HepG2 (cell line): Measurements from ENCODE around the gene HAO2. TPM values are rescaled to one million over a fixed set of nuclear protein-coding genes. Genes with fewer than 3 reads are reported as not detected.

Experiments used
- ATAC-seq: fragments of 200-7000 bp; cut with Tn5 transposase; 3 replicates; pipeline ENCODE4 v1.9.1; 2020; ENCODE audit warnings: mild to moderate bottlenecking, moderate library complexity
- BruUV-seq: library from RNA; stranded (reverse); fragments of 400-500 nt; replicated peaks from 2 replicates; lab custom pipeline; 2021; lab: Mats Ljungman, UMichigan
- CTCF ChIA-PET: fragments of 300-600 bp; formaldehyde crosslinking; extraction: SDS; loops from one replicate; lab custom pipeline; 2021; ENCODE audit warnings: low total read pairs, inconsistent platforms, low intra/inter-chr PET ratio; lab: Yijun Ruan, JAX
- POLR2A ChIA-PET: fragments of 350-600 bp; sonication (Branson Sonifier 250); formaldehyde crosslinking; loops from one replicate; lab custom pipeline; 2020; ENCODE audit warnings: antibody characterized with exemption, inconsistent platforms; lab: Yijun Ruan, JAX
- DNase-seq: peaks from one replicate; pipeline ENCODE4 v3.0.0-alpha.2; 2015; ENCODE audit warnings: low spot score
- FAIRE-seq: peaks from 3 replicates; lab custom pipeline; 2011; peaks lifted over from hg19 to GRCh38; lab: Jason Lieb, UNC
- H2AFZ ChIP-seq: one replicate; pipeline ENCODE4 v1.6.1; 2011; ENCODE audit warnings: low read length, inconsistent platforms
- H3K27ac ChIP-seq: fragments of 300-600 bp; 3 replicates; pipeline ENCODE4 v1.8.0; 2011; ENCODE audit warnings: mixed run types, mild to moderate bottlenecking, mixed read lengths, low read length, inconsistent platforms; ENCODE audit not compliant: insufficient read depth; ENCODE audit errors: extremely low read length
- H3K27me3 ChIP-seq, 2 experiments: fragments of 200-600 bp in 1 of 2; 2 replicates in 1 of 2; 3 replicates in 1 of 2; pipeline versions ENCODE4 v1.6.0 to v1.8.0; 2011; ENCODE audit warnings: low read length in 2 of 2, mild to moderate bottlenecking in 2 of 2, moderate library complexity in 2 of 2, inconsistent platforms in 1 of 2; ENCODE audit not compliant: insufficient read depth in 2 of 2, control insufficient read depth in 1 of 2
- H3K36me3 ChIP-seq, 2 experiments: fragments of 200-600 bp in 1 of 2; replicated peaks in 1 of 2; 2 replicates in 1 of 2; 3 replicates in 1 of 2; pipeline versions ENCODE4 v1.5.1 to v1.8.0; 2011; ENCODE audit warnings: low read length in 2 of 2, inconsistent platforms in 1 of 2; ENCODE audit not compliant: insufficient read depth in 2 of 2, control insufficient read depth in 1 of 2
- H3K4me1 ChIP-seq: 2 replicates; pipeline ENCODE4 v1.5.1; 2012; ENCODE audit warnings: low read length, inconsistent platforms; ENCODE audit not compliant: insufficient read depth
- H3K4me2 ChIP-seq: 2 replicates; pipeline ENCODE4 v1.6.0; 2011; ENCODE audit warnings: low read depth, low read length, inconsistent platforms
- H3K4me3 ChIP-seq, 3 experiments: fragments of 200-600 bp in 1 of 3; sonication (generic), shearing (Covaris generic) in 1 of 3; replicated peaks in 1 of 3; 2 replicates each; pipeline ENCODE4 v1.5.1; 2011 to 2016; ENCODE audit warnings: low read length in 3 of 3, inconsistent platforms in 2 of 3, low read depth in 2 of 3, mild to moderate bottlenecking in 2 of 3, control low read depth in 1 of 3, mixed read lengths in 1 of 3; ENCODE audit not compliant: insufficient read depth in 1 of 3
- H3K79me2 ChIP-seq: one replicate; pipeline ENCODE4 v1.6.1; 2011; ENCODE audit warnings: low read length, inconsistent platforms; ENCODE audit not compliant: insufficient read depth
- H3K9ac ChIP-seq: 2 replicates; pipeline ENCODE4 v1.6.0; 2011; ENCODE audit warnings: mild to moderate bottlenecking, low read depth, low read length, inconsistent platforms; ENCODE audit not compliant: insufficient read depth
- H3K9me3 ChIP-seq: 2 replicates; pipeline ENCODE4 v1.5.1; 2012; ENCODE audit warnings: mild to moderate bottlenecking, low read length
- H4K20me1 ChIP-seq: 2 replicates; pipeline ENCODE4 v1.6.0; 2011; ENCODE audit warnings: inconsistent platforms, mild to moderate bottlenecking, low read length, moderate library complexity; ENCODE audit not compliant: insufficient read depth
- JUNB ChIP-seq: sonication (generic); formaldehyde crosslinking; IDR thresholded peaks from 2 replicates; pipeline ENCODE4 v1.8.0; 2022; ENCODE audit warnings: missing genetic modification reagents, mild to moderate bottlenecking, borderline replicate concordance
- MED1 ChIP-seq: sonication (generic); formaldehyde crosslinking; IDR thresholded peaks from 2 replicates; pipeline ENCODE4 v1.4.0; 2020; ENCODE audit warnings: missing genetic modification reagents
- POGK ChIP-seq: sonication (generic); formaldehyde crosslinking; conservative IDR thresholded peaks from 2 replicates; pipeline ENCODE4 v1.8.0; 2022; ENCODE audit warnings: mild to moderate bottlenecking, moderate library complexity, missing genetic modification reagents
- POLR2AphosphoS2 ChIP-seq: IDR thresholded peaks from 2 replicates; pipeline ENCODE4 v1.6.1; 2011; ENCODE audit warnings: low read depth, low read length, improper control_type of control experiment
- POLR2AphosphoS5 ChIP-seq: IDR thresholded peaks from 2 replicates; pipeline ENCODE4 v1.6.1; 2012; ENCODE audit warnings: low read depth, low read length
- RFXANK ChIP-seq: IDR thresholded peaks from 2 replicates; pipeline ENCODE4 v1.6.1; 2016
- SALL1 ChIP-seq: sonication (generic); formaldehyde crosslinking; IDR thresholded peaks from 2 replicates; pipeline ENCODE4 v1.8.0; 2022; ENCODE audit warnings: mild to moderate bottlenecking, missing genetic modification reagents
- TBL1XR1 ChIP-seq: fragments of 150-350 bp; IDR thresholded peaks from 2 replicates; pipeline ENCODE4 v1.6.1; 2014; ENCODE audit warnings: borderline replicate concordance, low read length; ENCODE audit not compliant: partially characterized antibody
- YEATS4 ChIP-seq: sonication (generic); formaldehyde crosslinking; IDR thresholded peaks from 2 replicates; pipeline ENCODE4 v1.4.0; 2020; ENCODE audit warnings: missing genetic modification reagents, borderline replicate concordance
- ZNF124 ChIP-seq: sonication (generic); formaldehyde crosslinking; IDR thresholded peaks from 2 replicates; pipeline ENCODE4 v1.4.0; 2020; ENCODE audit warnings: missing genetic modification reagents
- ZNF343 ChIP-seq: sonication (generic); formaldehyde crosslinking; IDR thresholded peaks from 2 replicates; pipeline ENCODE4 v1.4.0; 2020; ENCODE audit warnings: mild to moderate bottlenecking, missing genetic modification reagents
- ZNF652 ChIP-seq: IDR thresholded peaks from 2 replicates; pipeline ENCODE4 v1.6.1; 2016; ENCODE audit warnings: low read depth, borderline replicate concordance
- WGBS: methylation state at CpG from one replicate; pipeline ENCODE4 v1.1.6; 2017; ENCODE audit warnings: low lambda C conversion rate; 5-methylcytosine and 5-hydroxymethylcytosine counted together
- in situ Hi-C: cut with HindIII; loops from 2 replicates; pipeline ENCODE4 v1.10.0; 2017; ENCODE audit warnings: low pct_unique_long_range_greater_than_20kb; ENCODE audit not compliant: extremely low pct_ligation_motif_present
- intact Hi-C: fragments of 100-400 bp; cut with micrococcal nuclease; formaldehyde crosslinking; loops from one replicate; pipeline ENCODE4 v1.10.0; 2022; ENCODE audit not compliant: unreplicated experiment
- polyA plus RNA-seq, 8 experiments: library from polyadenylated mRNA; depleted of rRNA in 3 of 8; stranded (reverse) in 7 of 8; unstranded in 1 of 8; fragments of >200 nt; fragmentation: Illumina TruSeq in 4 of 8; extraction: Trizol in 4 of 8; gene quantifications; 2 replicates each; pipeline versions ENCODE4 v1.2.1 to v1.2.3, GENCODE V29; 2011 to 2016; ENCODE audit warnings: low read depth in 4 of 8, missing spikeins in 1 of 8, mixed read lengths in 1 of 8; ENCODE audit not compliant: insufficient read depth in 1 of 8
- total RNA-seq, 5 experiments: library from RNA; depleted of rRNA; stranded (reverse); fragments of >200 nt; fragmentation: Illumina TruSeq; extraction: Trizol; gene quantifications; 2 replicates each; pipeline ENCODE4 v1.2.3, GENCODE V29; 2016; ENCODE audit warnings: low read depth in 1 of 5
- TF ChIP-seq, protein P1 (sequence below): sonication (generic); formaldehyde crosslinking; IDR thresholded peaks from 2 replicates; pipeline ENCODE4 v1.5.1; 2020; ENCODE audit warnings: missing genetic modification reagents, mild to moderate bottlenecking, borderline replicate concordance
- TF ChIP-seq, protein P2 (sequence below): sonication (generic); IDR thresholded peaks from 2 replicates; pipeline ENCODE4 v1.6.1; 2016; ENCODE audit warnings: low read depth, borderline replicate concordance

Gene HAO2
- total and polyA plus RNA-seq, 2 of the 13 experiments (the other 11 are each of a cell fraction or from before 2014, with no cell fraction given): 0.05 to 0.09 TPM

GRCh38 chr1:119385650-119386049, 17.1 kb downstream of the HAO2 start (continued):
- TF ChIP-seq ZNF343 (CRISPR knock-in tag): no peak
- no peak for TF ChIP-seq SALL1 (CRISPR knock-in tag)
- TF ChIP-seq ZNF124 (CRISPR knock-in tag): no peak
- TF ChIP-seq JUNB (CRISPR knock-in tag): no peak
- no peak for TF ChIP-seq TBL1XR1

GRCh38 chr1:119387858-119388257, 19.3 kb downstream of the HAO2 start:
- Histone ChIP-seq H3K9ac (no peak overlapping the region), H3K9me3 (no peaks in the 10 kb centered on the region), H2AFZ (no peak overlapping the region), H3K27me3 (no peaks in the 10 kb centered on the region), H3K27ac (no peak overlapping the region), H4K20me1 (no peaks in the 10 kb centered on the region), H3K4me1 (no peaks in the 10 kb centered on the region; the same call in 1 of the 2 replicates), H3K36me3 (no peaks in the 10 kb centered on the region), H3K4me2 (no peak overlapping the region), H3K4me3 (no peak overlapping the region), H3K79me2 (no peaks in the 10 kb centered on the region)
- 14% methylated on average over 3 of the region's 3 CpGs for WGBS
- intact Hi-C loops: no loop called here
- BruUV-seq: no TSS peak
- FAIRE-seq: no peak
- CTCF ChIA-PET: no interaction called here
- no peak for ATAC-seq
- no peak for DNase-seq
- TF ChIP-seq YEATS4 (no peak), POLR2AphosphoS2 (no peak), ZNF652 (CRISPR knock-in tag) (no peak), RFXANK (no peak)
- POLR2A ChIA-PET: no interaction called here
- in situ Hi-C loops: no loop called here

DNA sequence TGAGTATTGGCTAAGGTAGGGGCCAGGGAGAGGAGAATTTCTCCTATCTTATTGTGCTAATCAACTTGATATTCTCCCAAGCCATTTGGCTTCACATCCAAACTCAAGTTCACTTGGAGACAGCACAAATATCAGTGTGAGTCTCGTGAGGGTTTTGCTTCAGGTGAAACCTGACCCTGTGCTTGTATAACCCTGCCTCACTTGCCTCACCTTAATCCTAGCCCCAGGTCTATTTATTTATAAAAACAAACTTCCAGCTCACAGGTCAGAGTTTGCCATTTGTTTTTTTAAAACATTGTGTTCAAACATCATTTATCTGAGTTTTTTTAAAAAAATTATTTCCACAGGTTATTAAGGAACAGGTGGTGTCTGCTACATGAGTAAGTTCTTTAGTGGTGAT, 19.9 kb downstream of the HAO2 start:
- ATAC-seq (no peak), DNase-seq (no peak), FAIRE-seq (no peak)
- H3K36me3 ChIP-seq: no peaks in the 10 kb centered on the region
- H4K20me1 ChIP-seq: no peaks in the 10 kb centered on the region
- H3K27ac ChIP-seq: no peak overlapping the region
- ChIA-PET CTCF (no interaction called here), POLR2A (no interaction called here)
- no peak overlapping the region for H2AFZ ChIP-seq
- H3K4me1 ChIP-seq: peaks cover 3% of the 10 kb centered on the region
- H3K9ac ChIP-seq: no peak overlapping the region
- no peaks in the 10 kb centered on the region for H3K9me3 ChIP-seq
- no peaks in the 10 kb centered on the region for H3K27me3 ChIP-seq
- intact Hi-C loops (no loop called here), in situ Hi-C loops (no loop called here)
- H3K4me2 ChIP-seq: no peak overlapping the region
- no TSS peak for BruUV-seq
- WGBS: 0% methylated on average over 1 of the region's 1 CpG
- no peaks in the 10 kb centered on the region for H3K79me2 ChIP-seq
- no peak overlapping the region for H3K4me3 ChIP-seq
- TF ChIP-seq, protein P1, sequence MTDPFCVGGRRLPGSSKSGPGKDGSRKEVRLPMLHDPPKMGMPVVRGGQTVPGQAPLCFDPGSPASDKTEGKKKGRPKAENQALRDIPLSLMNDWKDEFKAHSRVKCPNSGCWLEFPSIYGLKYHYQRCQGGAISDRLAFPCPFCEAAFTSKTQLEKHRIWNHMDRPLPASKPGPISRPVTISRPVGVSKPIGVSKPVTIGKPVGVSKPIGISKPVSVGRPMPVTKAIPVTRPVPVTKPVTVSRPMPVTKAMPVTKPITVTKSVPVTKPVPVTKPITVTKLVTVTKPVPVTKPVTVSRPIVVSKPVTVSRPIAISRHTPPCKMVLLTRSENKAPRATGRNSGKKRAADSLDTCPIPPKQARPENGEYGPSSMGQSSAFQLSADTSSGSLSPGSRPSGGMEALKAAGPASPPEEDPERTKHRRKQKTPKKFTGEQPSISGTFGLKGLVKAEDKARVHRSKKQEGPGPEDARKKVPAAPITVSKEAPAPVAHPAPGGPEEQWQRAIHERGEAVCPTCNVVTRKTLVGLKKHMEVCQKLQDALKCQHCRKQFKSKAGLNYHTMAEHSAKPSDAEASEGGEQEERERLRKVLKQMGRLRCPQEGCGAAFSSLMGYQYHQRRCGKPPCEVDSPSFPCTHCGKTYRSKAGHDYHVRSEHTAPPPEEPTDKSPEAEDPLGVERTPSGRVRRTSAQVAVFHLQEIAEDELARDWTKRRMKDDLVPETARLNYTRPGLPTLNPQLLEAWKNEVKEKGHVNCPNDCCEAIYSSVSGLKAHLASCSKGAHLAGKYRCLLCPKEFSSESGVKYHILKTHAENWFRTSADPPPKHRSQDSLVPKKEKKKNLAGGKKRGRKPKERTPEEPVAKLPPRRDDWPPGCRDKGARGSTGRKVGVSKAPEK: no peak
- no peak for TF ChIP-seq MED1
- no peak for TF ChIP-seq ZNF124 (CRISPR knock-in tag)
- no peak for TF ChIP-seq POLR2AphosphoS5
- no peak for TF ChIP-seq POGK (CRISPR knock-in tag)
- TF ChIP-seq, protein P2, sequence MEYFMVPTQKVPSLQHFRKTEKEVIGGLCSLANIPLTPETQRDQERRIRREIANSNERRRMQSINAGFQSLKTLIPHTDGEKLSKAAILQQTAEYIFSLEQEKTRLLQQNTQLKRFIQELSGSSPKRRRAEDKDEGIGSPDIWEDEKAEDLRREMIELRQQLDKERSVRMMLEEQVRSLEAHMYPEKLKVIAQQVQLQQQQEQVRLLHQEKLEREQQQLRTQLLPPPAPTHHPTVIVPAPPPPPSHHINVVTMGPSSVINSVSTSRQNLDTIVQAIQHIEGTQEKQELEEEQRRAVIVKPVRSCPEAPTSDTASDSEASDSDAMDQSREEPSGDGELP: no peak
